CD4-positive, alpha-beta T cell treated with Interleukin-15 for 4 hours (primary cell): Measurements from ENCODE around the gene GH2.
A peak's percentile ranks its signal among the peaks of the same experiment; 100 is the strongest.

Experiments
- DNase-seq: peaks from one replicate; pipeline ENCODE4 v3.0.0-alpha.2; 2020; ENCODE audit warnings: low spot score

Gene GH2

GRCh38 chr17:63841350-63842172 is 40.2 kb downstream of the GH2 start:
- no peak for DNase-seq

GRCh38 chr17:63840591-63841349 is 41.0 kb downstream of the GH2 start:
- no peak for DNase-seq

GRCh38 chr17:63838631-63839171 is 43.0 kb downstream of the GH2 start:
- no peak for DNase-seq

DNA sequence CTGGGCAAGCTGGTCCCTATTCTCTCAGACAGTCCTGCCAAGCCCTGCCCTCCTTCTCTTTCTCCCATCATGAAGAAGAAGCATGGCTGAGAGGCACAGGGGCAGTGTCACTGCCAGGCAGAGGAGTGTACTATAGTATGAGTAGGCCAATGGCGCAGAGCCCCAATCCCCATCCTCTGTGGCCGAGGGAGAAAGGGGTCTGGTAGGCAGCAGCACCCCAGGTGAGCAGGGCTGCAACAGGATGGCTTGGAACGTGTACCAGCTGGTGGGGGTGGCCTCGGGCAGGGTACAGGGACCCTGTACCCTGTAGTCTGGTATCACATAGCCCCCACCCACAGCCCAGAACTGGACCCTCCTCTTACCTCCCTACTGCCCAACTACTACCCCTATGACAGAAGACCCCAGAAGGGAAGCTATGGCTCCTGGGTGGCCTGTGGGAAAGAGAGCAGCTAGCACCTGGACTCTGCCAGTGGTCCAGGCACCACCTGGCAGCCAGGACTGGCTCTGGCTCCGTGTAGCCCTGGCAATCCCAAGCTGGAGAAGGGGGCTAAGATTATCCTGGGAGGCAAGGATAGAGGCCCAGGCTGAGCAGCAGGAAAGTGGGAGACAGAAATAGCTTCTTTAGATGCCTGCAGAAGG is 43.7 kb downstream of the GH2 start:
- DNase-seq = no peak

GRCh38 chr17:63837480-63837879 is 44.3 kb downstream of the GH2 start:
- DNase-seq = no peak

DNA sequence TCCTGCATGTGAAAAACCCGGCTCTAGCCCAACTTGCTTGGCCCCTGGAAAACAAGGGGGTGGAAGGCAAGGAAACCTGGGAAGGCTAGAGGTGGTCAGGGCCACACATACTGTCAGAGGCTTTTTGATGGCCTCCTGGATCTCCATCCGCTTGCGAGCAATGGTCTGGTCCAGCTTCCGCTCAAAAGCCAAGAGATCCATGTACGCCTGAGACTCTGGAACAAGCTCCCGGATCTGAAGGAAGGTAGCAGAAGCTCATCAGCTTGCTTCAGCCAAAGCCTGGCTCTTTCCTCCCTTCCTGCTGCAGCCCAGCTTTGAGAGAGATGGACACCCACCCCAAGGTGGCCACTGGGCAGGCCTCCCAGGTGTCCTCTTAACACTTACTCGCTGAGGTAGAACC is 44.9 kb downstream of the GH2 start:
- no peak for DNase-seq

- no peak for DNase-seq
Measured at GRCh38 chr17:63835167-63835720, 46.5 kb downstream of the GH2 start.

DNA sequence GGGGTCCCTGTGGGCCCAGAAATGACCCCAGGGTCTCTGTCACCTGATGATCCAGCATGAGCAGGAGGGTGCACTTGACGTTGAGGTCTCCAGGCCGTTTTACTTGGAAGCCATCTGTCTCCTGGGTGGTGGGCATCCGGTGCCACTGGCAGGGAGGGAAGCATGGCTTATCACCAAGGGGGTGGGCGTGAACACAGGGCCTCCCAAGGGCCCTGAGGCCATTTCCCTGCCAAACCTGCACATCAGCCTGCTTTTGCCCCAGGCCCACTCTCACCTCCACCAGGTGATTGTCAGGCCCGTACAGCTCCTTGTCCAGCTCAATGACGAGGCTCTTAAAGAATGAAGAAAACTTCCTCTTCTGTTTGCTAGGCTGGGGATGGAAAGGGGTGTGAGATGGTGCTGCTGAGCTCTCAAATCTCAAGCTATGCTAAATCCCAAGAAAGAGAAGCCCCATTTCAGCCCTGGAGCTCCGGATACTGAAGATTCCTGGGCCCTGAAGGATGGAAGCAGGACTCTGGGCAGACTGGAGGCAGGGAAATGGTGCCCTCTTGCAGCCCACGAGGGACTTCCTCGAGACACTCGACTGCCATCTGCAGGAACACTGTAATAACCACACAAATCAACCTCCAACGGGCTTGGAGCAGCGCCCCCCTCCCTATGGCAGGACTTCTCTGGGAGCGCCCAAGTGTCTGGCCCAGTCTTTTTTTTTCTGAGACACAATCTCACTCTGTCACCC is 47.1 kb downstream of the GH2 start:
- peak; percentile 69 for DNase-seq

- no peak for DNase-seq
Measured at GRCh38 chr17:63833741-63834373, 47.9 kb downstream of the GH2 start.

DNA sequence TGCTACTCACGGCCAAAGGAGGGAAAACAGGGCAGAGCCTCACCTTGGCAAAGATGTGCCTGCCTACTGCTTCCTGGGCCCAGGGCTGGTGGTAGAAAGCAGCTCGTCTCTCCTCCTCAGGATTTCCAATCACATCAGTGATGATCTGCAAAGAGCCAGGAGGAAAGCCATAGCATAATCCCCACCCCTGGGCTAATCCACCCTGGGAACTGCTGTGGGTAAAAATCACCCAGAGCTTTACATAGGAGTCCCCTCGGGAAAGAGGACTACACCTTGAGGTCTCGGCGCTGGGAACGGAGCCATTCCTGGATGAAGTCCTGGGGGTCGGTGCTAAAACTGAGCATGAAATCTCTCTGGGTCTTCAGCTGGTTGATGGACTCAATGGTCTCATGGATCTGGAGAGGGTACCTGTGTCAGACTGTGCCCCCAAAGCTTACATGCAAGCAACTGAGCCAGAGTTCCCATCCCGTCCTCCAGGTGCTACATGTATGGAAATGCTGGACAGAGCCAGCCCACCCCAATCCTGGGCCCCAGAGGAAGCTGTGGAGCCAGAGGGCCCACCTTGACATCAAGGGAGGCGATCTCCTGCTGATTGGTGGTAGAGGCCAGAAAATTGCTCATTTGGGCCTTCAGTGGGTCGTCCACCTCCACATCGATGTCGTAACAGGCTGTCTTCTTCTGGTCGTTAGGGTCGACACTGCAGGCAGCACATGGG is 48.6 kb downstream of the GH2 start:
- no peak for DNase-seq

DNA sequence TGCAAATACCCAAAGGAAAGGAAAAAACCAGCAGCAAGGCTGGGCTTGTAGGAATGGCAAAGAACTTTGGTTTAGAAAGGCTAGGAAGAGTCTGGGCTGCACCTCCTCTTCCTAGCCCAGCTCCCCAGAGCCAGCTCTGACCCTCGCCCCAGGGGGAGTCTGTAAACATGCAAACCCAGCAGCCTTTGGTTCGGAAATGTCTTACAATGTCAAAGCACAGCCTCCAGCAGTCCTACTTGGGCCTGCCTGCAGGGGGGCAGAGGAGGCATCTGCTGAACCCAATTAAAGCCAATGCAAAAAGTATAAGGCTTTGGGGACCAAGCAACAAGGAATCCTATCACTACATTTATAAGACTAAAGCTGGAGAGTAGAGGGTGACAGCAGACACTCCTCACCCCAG is 49.3 kb downstream of the GH2 start:
- DNase-seq = no peak

- no peak for DNase-seq
Measured at GRCh38 chr17:63832014-63832413, 49.7 kb downstream of the GH2 start.

DNA sequence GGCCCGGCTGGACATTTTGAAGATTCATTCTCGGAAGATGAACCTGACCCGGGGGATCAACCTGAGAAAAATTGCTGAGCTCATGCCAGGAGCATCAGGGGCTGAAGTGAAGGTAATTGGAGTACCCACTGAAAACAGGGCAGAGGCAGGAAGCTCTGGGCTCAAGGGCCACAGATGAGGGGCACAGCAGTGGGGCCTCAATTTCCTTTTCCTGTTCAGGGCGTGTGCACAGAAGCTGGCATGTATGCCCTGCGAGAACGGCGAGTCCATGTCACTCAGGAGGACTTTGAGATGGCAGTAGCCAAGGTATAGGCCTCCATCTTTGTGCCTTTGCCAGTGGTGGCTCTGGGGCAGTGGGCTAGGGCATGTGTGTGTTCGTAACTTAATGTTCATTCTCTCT is 50.2 kb downstream of the GH2 start:
- DNase-seq = no peak

- DNase-seq = no peak
Measured at GRCh38 chr17:63830904-63831491, 50.7 kb downstream of the GH2 start.

DNA sequence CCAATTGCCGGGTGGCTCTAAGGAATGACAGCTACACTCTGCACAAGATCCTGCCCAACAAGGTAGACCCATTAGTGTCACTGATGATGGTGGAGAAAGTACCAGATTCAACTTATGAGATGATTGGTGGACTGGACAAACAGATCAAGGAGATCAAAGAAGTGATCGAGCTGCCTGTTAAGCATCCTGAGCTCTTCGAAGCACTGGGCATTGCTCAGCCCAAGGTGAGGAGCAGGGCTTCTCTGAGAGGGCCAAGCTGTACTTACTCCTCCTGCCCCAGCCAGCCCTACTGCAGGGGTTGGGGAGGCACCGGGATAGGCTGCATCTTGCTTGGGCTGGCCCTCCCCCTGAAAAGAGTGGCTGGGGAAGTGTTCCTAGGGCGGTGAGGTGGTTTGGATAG is 51.5 kb downstream of the GH2 start:
- DNase-seq = no peak
